Cerebellar cortex (tissue), 1 donor: ENCODE results near the gene IL22RA2.
"Not testable (repeated sequence)": the region's sequence is repeated elsewhere in the genome, so short reads cannot be mapped to it uniquely, and the experiment has no call there.

ENCODE experiments used
- DNase-seq: peaks from one replicate; pipeline ENCODE4 v3.0.0-alpha.2; 2015; ENCODE audit warnings: low spot score

Gene IL22RA2

DNA sequence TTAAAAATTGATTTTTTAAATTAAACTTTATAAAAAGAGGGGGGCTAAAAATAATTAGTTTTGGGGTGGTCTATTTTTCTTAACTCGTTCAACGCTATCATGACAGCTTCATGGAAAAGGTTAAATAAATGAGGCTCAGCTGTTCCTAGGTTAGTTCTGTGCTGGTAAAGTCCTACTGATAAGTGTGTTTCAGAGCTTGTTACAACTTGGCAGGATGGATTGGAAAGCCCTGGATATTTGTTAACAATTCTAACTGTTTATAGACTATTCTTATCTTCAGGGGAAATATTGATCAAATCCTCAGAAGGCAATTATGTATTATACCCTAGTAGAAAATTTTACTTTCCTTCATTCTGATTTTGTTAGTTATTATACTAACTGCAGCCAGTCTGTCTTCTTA lies 50.4 kb downstream of the IL22RA2 start:
- no peak for DNase-seq

DNA sequence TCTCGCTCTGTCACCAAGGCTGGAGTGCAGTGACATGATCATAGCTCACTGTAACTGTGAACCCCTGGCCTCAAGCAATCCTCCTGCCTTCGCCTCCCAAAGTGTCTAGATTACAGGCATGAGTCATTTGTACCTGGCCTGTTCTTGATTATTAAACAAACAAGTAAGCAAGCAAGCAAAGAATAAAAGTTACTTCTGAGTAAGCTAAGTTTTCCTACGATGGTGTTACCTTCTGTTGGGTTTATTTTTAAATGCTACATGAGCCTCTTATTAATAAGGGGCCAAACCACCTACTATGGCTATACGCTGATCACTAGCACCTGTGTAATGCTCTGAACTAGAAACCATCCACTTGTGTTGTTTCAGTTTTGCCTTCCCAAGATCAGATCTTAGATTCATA lies 50.8 kb downstream of the IL22RA2 start:
- no peak for DNase-seq

DNA sequence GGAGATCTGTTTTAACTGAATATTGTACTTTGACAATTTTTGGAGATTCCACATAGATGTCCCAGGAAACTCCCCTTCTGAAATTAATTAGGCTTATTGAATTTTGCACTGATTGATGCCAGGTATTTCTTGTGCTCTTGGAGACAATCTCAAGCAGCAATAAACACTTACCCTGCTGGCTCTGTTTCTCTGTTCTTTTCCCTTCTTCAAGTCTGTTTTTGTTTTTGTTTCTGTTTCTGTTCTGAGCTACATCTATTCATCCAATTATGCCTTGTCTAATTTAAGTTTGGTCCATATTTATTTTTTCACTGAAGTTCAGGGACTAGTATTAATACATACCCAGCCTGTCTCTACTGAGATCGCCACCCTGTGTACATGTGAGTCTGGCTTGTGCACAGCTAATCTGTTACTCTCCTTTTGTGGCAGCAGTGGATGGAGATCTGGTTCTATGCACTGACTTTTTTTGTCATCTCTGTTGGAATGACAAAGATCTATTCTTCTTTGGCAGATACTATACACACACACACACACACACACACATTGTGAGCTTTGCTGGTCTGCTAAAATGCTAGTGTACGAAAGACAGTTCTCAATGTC lies 51.9 kb downstream of the IL22RA2 start:
- no peak for DNase-seq

DNA sequence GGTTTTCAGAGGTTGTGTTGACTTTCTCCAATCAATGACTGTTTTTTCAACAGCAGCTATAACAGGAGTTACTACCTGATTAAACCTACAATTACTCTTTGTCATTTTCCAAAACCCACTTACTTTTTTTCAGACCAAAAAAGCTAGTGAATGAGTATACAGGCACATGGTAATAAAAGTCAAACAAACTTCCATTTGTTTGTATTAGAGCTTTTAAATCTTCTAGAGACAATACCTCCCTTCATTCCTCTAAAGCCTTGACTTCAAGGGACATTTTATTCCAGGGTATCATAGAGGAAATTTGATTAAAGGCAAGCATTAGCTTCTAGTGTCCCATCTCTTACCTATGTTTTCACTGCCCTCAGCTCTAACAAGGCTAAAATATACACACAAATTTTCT lies 52.7 kb downstream of the IL22RA2 start:
- no peak for DNase-seq

DNA sequence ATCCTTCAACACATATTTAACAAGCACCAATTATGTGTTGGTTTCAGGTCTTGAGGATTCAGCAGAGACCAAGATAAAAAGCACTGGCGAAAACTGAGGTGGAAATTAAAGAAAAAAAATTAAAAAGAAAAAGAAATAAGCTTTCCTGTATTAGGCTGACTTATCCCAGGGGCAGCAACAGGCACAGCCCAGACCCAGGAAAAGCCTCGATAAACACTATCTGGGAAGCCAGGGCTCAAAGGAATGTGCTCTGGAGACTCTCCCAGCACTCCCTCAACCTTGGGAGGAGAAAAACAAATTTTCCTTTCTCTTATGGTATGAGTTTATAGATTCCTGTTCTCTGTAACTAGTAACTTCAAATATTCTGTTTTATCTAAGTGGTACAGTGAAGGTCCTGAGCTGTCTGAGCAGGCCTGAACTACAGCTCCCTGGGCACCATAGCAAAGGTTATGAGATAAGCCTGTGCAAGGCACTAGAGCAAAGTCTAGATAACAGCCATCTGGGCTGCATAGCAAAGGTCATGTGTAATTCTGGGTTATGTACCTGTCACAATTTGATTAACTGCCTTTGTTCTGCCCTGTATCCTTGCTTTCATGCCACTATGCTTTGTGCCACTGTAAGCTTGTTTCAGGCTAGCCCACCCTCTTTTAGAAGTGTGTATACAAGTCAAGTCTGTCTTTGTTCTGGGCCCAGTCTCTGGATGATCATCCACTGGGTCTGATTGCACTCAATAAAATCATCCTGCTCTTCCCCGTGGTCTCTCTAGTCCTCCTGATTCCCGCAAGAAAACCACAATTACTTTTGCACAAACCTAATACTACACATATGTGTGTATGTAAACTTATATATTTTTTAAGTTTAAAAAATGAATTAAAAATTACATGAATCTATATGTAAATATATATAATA lies 54.0 kb downstream of the IL22RA2 start:
- no peak for DNase-seq

DNA sequence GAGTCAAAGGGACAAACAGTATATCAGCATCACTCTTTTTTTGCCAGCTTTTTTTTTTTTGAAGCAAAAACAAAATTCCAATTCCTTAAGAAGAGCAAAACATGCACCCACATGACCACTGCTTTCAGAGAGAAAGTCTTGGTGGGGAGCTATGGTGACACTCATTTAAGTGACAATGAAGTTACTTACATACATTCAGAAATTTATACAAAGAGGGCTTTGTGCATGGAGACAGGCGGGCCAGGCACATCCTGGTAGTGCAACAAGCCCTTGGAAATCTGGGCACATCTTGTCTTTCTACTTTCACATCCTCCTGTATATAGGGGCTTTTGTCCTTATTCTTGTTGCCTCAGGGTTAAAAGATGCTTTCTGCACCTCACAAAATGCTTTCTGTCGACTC lies 55.9 kb downstream of the IL22RA2 start:
- no peak for DNase-seq

DNA sequence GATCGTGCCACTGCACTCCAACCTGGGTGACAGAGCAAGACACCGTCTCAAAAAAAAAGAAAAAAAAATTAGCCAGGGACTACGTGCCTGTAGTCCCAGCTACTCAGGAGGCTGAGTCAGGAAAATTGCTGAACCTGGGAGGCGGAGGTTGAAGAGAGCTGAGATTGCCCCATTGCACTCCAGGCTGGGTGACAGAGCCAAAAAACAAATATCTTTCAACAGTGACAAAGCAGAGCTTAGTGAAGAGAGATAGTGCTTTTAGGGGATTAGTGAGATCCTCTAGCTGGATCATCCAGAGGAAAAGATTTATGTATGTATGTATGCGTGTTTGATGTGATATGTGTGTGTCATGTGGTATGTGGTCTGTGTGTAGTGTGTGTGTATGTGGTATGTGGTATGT lies 56.6 kb downstream of the IL22RA2 start:
- no peak for DNase-seq

DNA sequence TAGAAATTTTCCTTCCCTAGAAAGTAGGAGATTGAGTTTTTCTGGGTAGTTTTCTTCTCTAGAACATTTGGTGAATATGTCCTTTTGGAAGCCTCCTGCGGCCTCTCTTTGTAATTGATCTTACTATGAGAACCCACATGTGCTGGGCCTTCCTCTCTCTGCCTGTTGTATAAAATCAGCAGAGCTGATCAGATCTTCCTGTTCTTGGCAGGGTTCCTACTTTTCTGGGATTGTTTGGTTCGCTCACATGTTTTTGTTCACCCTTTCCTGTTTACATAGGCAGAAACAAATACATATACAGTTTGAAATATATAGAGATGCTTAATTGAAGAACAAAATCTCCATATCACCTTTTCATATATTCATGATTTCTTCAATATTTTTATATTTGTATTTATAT lies 57.8 kb downstream of the IL22RA2 start:
- DNase-seq: no peak

DNA sequence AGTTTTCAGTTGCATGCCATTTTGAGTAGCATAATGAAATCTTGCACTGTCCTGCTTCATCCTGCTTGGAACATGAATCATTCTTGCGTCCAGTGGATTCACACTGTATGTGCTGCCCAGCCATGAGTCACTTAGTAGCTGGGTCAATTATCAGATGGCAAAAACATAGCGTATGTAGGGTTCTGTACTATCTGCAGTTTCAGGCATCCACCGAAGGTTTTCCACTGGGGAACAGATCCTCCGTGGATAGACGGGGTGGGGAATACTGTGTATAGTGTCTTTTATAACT lies 61.4 kb downstream of the IL22RA2 start:
- DNase-seq: no peak

DNA sequence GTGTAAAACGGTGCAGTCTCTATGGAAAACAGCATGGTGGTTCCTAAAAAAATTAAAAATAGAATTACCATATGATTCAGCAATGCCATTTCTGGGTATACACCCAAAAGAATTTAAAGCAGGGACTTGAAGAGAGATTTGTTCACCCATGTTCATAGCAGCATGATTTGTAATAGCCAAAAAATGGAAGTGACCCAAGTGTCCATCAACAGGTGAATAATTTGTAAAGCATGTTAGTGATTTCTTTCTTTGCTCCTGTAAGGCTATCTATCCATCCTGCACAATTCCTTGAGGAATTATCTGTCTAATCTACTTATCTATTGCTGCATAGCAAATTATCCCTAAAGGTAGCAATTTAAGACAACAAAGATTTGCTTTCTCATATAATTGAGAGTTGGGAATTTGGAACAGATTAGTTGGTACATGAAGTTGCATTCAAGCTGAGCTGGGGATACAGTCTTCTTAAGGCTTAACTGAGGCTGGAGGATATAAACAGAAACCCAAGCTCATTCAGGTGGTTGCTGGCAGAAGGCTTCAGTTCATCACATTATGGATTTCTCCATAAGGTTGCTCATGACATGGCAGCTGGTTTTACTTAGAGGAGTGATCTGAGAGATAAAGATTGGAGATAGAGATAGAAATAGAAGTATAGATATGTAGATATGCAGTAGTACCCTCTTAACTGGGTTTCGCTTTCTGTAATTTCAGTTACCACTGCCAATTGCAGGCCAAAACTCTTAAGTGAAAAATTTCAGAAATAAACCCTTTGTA lies 62.0 kb downstream of the IL22RA2 start:
- DNase-seq: no peak

DNA sequence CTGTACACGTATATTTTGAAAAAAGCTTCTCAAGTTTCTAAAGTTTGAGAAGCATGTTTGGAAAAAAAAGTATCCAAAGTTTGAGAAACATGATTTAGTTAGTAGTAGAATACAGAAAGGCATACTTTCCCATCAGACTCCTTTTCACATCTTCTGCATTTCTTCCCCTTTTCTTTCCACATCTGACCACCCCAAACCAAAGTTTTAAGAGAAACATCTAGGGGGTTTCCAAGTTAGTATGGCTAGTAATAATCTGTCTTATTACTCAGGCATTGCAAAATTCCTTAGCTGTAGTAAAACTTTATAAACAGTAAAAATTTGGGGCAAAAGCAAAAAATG lies 65.7 kb downstream of the IL22RA2 start:
- no peak for DNase-seq

DNA sequence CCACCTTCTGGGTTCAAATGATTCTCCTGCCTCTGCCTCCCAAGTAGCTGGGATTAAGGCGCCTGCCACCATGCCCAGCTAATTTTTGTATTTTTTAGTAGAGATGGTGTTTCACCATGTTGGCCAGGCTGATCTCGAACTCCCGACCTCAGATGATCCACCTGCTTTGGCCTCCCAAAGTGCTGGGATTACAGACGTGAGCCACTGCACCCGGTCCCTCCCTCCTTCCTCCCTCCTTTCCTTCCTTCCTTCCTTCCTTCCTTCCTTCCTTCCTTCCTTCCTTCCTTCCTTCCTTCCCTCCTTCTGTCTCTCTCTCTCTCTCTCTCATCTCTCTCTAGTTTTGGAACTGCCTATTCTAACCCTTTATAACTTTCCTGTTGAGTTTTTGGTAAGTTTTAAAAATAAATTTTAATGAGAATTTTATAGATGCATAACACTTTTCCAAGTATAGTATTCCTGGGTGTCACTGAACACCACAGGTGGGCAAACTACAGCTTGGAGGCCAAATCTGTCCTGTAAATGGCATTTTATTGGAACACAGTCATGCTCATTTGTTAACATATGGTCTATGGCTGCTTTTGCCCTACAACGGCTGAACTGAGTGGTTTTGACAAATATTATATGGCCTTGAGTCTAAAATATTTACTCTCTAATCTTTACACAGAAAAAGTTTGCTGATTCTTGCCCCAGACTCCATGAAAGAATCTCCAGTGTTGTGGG lies 66.2 kb downstream of the IL22RA2 start:
- not testable (repeated sequence) for DNase-seq

DNA sequence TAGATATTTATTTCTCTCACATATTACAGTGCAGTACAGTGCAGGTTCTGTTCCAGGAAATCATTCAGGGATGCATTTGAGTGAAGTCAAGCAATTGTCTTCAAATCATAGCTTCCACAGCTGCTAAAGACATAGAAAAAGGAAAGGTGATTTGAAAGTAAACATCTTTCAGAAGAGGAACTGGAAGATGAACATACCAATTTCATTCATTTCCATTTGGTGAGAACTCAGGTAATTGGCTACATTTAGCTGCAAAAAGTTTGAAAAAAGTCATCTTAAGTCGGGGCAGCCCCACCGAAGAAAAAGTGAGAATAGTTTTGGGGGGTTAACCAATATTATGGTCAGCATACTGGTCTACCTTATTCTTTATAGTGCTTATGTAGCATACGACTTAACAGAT lies 67.3 kb downstream of the IL22RA2 start:
- DNase-seq: no peak

DNA sequence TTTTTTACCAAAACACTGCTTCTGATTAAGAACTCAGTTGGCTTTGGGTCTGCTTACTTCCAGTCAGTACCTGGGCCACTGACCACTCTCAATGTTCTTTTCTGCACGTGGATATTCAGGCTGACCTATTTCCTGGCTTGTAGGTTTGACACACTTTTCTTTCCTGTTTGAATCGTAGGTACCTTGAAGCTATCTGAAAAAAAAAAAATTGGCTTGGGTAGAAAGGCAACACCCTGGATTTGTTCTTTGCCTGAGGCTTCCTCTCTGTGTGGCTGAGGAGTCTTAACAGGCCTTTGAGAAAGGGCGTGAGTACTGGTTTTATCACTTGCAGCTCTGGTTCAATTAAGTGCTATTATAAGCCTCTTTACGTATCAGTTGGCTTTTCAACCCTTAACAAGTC lies 68.1 kb downstream of the IL22RA2 start:
- DNase-seq: peak; percentile 2

DNA sequence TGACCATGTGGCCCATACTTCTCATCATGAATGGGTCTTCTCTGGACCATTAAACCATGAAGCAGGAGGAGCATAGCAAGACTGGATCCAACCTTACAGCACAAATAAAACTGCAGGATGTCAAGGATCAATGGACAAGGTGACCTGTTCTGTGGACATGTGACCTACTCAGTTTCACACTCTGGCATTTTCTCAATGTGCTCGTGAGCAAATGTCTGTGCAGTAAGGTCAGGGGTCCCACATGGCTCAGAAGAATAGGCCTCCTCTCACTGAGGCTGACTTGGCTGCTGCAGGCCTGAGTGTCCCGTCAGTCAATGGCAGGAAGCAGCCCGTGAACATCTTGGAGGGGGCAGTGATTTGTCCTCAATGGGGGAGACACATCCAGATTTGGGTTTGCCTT lies 68.5 kb downstream of the IL22RA2 start:
- no peak for DNase-seq

DNA sequence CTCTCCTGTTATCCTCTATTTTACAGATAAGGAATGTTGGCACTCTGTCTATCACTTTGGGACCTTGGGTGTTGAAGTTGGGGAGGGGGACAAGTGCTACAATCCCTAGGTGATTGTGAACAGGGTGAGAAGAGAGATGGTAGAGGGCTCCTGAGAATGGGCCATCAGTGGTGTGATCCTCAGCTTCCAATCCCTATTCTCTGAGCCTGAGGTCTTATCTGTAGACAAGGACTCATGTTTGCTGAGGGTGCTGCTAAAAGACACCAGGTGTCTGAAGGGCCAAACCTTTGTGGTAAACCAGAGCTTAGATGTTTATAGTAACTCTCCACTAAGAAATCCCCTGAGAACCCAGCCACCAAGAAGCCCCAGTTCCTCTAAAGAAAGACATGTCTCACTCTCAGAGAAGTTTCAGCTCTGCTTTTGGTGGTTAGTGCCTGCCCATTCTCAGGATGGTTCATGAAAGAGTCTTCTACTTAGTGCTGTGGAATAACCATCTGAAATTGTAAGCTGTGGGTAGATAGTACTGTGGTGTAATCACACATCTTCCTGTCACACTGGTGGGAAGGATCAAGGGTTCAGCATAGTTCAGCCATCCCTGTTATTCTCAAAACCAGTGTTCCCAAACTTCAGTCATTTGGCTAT lies 70.5 kb downstream of the IL22RA2 start:
- DNase-seq: no peak

DNA sequence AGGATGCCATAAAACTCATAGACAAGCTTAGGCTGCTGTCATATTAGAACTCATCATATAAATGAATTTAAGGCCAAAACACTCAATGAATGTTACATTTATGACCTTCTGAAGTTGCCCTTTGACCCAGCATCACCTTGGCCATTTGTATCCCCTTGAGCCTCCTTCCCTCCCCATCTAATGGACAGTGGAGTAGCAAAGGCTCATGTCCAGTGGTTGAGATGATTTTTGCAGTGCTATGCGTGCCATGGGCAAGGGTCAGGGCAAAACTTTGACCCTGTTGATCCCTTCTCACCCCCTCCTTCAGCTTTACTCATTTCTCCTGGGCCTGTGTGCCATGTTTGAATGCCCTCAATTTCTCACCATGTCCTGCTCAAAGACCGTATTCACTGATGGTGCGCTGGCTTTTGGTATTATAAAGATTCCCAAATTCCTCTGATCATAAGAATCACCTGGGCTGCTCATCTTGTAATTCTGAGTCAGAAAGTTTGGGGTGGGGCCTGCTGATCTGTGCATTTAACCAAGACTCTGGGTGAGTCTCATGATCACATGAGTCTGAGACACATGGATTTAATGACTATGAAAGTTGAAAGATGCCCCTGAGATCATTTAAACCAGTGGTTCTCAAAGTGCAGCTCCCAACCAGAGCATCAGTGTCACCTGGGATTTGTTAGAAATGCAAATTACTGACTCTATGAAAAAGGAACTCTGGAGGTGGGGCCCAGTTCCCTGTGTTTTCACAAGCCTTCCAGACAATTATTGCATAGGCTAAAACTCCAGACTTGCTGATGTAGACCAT lies 71.2 kb downstream of the IL22RA2 start:
- DNase-seq: no peak

DNA sequence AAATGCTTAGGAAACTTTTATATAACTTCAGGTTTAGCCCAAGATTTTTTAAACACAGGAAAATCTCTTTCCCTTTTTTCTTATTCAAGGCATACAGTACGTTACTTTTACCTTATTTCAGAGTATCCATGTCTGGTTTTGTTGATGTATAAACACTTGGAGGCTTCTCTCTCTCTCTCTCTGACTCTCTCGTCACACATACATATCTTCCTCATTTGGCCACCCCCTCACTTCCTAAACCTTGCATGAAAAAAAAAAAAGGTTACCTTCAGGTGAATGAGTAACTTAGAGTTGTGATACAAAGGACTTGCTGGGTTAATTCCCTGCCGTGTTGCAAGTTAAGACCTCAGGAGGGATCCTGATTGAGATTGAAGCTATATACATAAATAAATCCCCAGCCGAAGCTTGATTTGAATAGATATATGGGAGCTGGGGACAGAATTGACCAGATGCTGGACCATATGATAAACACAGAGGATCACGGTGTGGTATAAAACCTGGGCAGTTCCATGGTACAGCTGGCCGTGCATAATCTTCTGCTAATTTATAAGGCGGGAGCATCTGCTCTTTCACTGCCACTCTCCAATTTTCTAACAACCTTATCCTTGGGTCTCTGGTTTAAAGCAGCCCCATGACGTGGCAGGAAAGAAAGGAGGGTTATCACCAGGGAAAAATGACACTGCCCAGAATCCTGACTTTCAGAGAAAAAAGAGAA lies 73.6 kb downstream of the IL22RA2 start:
- DNase-seq: no peak

DNA sequence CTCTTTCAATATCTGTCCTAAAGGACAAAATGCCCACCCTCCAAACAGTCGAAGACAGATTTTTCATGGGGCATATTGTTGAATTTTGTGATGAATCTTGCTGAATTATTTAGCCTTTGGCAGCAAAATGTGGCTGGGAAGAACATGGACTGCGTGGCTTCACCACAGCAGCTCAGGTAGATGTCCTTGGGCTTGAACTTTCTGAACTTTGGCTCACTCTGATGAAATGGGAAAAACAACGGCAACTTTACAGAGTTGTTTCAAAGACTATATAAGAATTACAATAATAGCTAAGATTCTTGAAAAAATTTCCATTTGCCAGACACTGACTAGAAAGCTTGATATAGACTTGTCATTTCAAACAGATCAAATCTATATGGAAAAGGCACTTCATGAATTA lies 75.9 kb downstream of the IL22RA2 start:
- DNase-seq: no peak

DNA sequence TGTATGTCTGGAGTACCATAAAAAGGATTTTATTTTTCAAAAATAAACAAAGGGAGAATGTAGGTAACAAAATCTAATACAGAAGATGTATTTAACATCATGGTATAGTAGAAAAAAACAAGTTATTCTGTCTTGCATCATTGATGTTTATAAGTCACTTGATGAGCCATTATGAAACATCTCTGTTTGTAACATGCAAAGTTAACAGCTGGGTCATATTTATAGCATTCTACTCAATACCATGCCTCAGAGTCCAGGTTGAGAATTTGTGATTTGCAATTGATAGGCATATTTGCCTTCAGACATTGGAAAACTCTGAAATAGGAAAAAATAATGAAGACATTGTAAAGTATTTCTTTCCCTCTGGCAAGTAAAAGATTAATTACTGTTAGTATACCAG lies 76.4 kb downstream of the IL22RA2 start:
- DNase-seq: no peak
